ENCODE data around the gene USHBP1. TPM values are rescaled to one million over a fixed set of nuclear protein-coding genes. Genes with fewer than 3 reads are reported as not detected.
A peak's percentile ranks its signal among the peaks of the same experiment; 100 is the strongest.

Gene USHBP1
- total and polyA plus RNA-seq, 10 of the 15 experiments (the other 5 are each of a cell fraction or from before 2014, with no cell fraction given), result 0.05 to 0.96 (median 0.22) TPM; not detected in 2

DNA sequence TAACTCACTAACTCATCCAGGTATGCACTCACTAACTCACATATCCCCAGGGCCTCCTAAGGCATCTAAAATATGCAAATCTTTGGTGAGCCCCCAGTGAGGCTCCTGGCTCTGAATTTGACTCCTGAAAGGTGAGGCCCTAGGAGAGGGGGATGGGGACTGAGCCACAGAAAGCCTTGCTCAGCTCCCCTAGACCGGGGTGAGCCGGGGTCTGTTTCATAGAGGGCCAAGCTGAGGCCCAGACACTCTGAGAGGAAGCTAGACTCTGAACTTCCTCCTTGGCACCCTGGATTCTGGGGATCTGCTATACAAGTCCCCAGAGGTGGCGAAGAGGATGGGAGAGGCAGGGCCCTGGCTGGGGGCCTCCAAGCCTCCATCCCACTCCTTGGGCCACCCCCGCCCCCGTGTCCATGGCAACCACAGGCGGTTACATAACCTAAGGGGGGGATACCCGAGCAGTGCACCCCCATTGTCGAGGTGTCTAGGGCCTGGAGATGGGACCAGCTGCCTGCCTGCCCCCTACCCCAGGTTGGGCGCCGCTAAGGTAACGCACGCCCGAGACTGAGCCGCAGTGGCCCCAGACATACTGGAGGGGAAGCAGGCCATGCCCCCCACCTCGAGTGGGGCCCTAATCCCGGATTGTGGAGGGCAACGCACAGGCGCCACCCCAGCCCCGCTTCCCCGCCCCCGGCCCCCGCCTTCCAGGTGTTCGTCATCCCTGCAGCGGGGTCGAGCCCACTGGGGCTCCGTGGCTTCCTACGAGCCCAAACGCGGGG, 38.0 kb upstream of the USHBP1 start:
- POLR2A ChIA-PET, result interaction anchor here (1.3 to 2.9 kb wide), 2 partner anchors 33 to 103 kb away, joined by 5 to 12 read pairs; partner anchors contain the start of genes ANO8 and BST2
- RAD21 ChIA-PET (ENCODE audit: unreplicated experiment), result interaction anchor here (0.7 to 1.1 kb wide), 5 partner anchors 8 to 86 kb away, joined by 3 to 7 read pairs (median 3); partner anchors contain the start of gene BABAM1

More for the DNA sequence above, 38.0 kb upstream of the USHBP1 start:
- TF ChIP-seq TARDBP (IDR thresholded peaks at IDR 0.05; ENCODE audit: borderline replicate concordance) (no peak), BMI1 (IDR thresholded peaks at IDR 0.05; ENCODE audit: borderline replicate concordance) (peak; percentile 33; the same call in 1 of the 2 replicates), SUPT20H (IDR thresholded peaks at IDR 0.05; ENCODE audit: borderline replicate concordance, control insufficient read depth, low read depth, low read length) (no peak), EGR1 (IDR thresholded peaks at IDR 0.05; ENCODE audit: borderline replicate concordance in 1 of 2, low read depth in 2 of 2, low read length in 2 of 2) (peak in 1 of 2 experiments; percentile 27; a peak in 1 of 3 replicates), RAD51 (IDR thresholded peaks at IDR 0.05) (no peak)
- TF ChIP-seq, protein P1, sequence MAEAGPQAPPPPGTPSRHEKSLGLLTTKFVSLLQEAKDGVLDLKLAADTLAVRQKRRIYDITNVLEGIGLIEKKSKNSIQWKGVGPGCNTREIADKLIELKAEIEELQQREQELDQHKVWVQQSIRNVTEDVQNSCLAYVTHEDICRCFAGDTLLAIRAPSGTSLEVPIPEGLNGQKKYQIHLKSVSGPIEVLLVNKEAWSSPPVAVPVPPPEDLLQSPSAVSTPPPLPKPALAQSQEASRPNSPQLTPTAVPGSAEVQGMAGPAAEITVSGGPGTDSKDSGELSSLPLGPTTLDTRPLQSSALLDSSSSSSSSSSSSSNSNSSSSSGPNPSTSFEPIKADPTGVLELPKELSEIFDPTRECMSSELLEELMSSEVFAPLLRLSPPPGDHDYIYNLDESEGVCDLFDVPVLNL (IDR thresholded peaks at IDR 0.05; ENCODE audit: low read depth, low read length), result no peak
- TF ChIP-seq, protein P2, sequence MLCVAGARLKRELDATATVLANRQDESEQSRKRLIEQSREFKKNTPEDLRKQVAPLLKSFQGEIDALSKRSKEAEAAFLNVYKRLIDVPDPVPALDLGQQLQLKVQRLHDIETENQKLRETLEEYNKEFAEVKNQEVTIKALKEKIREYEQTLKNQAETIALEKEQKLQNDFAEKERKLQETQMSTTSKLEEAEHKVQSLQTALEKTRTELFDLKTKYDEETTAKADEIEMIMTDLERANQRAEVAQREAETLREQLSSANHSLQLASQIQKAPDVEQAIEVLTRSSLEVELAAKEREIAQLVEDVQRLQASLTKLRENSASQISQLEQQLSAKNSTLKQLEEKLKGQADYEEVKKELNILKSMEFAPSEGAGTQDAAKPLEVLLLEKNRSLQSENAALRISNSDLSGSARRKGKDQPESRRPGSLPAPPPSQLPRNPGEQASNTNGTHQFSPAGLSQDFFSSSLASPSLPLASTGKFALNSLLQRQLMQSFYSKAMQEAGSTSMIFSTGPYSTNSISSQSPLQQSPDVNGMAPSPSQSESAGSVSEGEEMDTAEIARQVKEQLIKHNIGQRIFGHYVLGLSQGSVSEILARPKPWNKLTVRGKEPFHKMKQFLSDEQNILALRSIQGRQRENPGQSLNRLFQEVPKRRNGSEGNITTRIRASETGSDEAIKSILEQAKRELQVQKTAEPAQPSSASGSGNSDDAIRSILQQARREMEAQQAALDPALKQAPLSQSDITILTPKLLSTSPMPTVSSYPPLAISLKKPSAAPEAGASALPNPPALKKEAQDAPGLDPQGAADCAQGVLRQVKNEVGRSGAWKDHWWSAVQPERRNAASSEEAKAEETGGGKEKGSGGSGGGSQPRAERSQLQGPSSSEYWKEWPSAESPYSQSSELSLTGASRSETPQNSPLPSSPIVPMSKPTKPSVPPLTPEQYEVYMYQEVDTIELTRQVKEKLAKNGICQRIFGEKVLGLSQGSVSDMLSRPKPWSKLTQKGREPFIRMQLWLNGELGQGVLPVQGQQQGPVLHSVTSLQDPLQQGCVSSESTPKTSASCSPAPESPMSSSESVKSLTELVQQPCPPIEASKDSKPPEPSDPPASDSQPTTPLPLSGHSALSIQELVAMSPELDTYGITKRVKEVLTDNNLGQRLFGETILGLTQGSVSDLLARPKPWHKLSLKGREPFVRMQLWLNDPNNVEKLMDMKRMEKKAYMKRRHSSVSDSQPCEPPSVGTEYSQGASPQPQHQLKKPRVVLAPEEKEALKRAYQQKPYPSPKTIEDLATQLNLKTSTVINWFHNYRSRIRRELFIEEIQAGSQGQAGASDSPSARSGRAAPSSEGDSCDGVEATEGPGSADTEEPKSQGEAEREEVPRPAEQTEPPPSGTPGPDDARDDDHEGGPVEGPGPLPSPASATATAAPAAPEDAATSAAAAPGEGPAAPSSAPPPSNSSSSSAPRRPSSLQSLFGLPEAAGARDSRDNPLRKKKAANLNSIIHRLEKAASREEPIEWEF (IDR thresholded peaks at IDR 0.05; ENCODE audit: insufficient replicate concordance, low read depth, low read length), result no peak
- H3K79me2 ChIP-seq (ENCODE audit: control insufficient read depth, insufficient read depth, low read length), result peaks cover 11% of the 10 kb centered on the region
- intact Hi-C loops (cut with micrococcal nuclease; ENCODE audit: unreplicated experiment) (loop anchor here (10.0 kb wide), 1 partner anchor 408 kb away; no protein-coding TSS in a partner anchor), in situ Hi-C loops (cut with MboI) (no loop called here)
- FAIRE-seq (no peak), ATAC-seq (no peak; the same call in 2 of the 3 replicates), DNase-seq (ENCODE audit: low read depth, low spot score) (no peak)
- no peaks in the 10 kb centered on the region for H3K27me3 ChIP-seq (replicated peaks in 1 of 2; ENCODE audit: control insufficient read depth in 2 of 2, insufficient read depth in 2 of 2, low read length in 1 of 2)
- peak overlapping the region; percentile 73 for H3K9ac ChIP-seq (ENCODE audit: control insufficient read depth, insufficient read depth, low read length)
- peaks cover 16% of the 10 kb centered on the region for H3K4me1 ChIP-seq (ENCODE audit: control insufficient read depth, insufficient read depth, low read length)
- CTCF ChIA-PET, result interaction anchor here (0.6 to 5.0 kb wide), 2 partner anchors 9 to 86 kb away, joined by 3 to 43 read pairs; no protein-coding TSS in a partner anchor
- peak overlapping the region; percentile 96 for H3K4me3 ChIP-seq
- WGBS (ENCODE audit: insufficient coverage, insufficient replicate concordance, low lambda C conversion rate, missing lambda C conversion rate), result 18% methylated on average over 23 of the region's 29 CpGs
- peak overlapping the region; percentile 69 for H3K27ac ChIP-seq (ENCODE audit: control insufficient read depth, insufficient read depth)
- H3K9me3 ChIP-seq (replicated peaks; ENCODE audit: control insufficient read depth, insufficient read depth, low read length), result no peaks in the 10 kb centered on the region; the same call in 2 of the 3 replicates
- BruUV-seq (replicated peaks), result no TSS peak
- H2AFZ ChIP-seq (ENCODE audit: control insufficient read depth, low read depth, low read length), result peak overlapping the region; percentile 70
- SMC1A ChIA-PET (ENCODE audit: uncharacterized antibody, unreplicated experiment), result interaction anchor here (1.0 to 1.7 kb wide), 4 partner anchors 9 to 228 kb away, joined by 3 to 4 read pairs (median 3); partner anchors contain the start of gene BABAM1
- H3K4me2 ChIP-seq (ENCODE audit: control insufficient read depth, insufficient read depth), result peak overlapping the region; percentile 97
- no peaks in the 10 kb centered on the region for H3K36me3 ChIP-seq (ENCODE audit: control insufficient read depth in 2 of 2, insufficient read depth in 2 of 2, low read length in 1 of 2)
- H4K20me1 ChIP-seq (ENCODE audit: control insufficient read depth, insufficient read depth), result no peaks in the 10 kb centered on the region

Data from GM12878 (cell line).